HepG2 (cell line): ENCODE measurements around the gene HNRNPAB. TPM values are rescaled to one million over a fixed set of nuclear protein-coding genes. Genes with fewer than 3 reads are reported as not detected.
A peak's percentile ranks its signal among the peaks of the same experiment; 100 is the strongest.

Experiments used
- AKAP8 ChIP-seq: sonication (generic); formaldehyde crosslinking; IDR thresholded peaks from 2 replicates; pipeline ENCODE4 v1.5.1; 2020; ENCODE audit warnings: mild to moderate bottlenecking, missing genetic modification reagents
- CAMTA2 ChIP-seq: sonication (generic); formaldehyde crosslinking; IDR thresholded peaks from 2 replicates; pipeline ENCODE4 v1.4.0; 2020; ENCODE audit warnings: mild to moderate bottlenecking, missing genetic modification reagents, borderline replicate concordance
- ETV6 ChIP-seq: sonication (generic); formaldehyde crosslinking; conservative IDR thresholded peaks from 2 replicates; pipeline ENCODE4 v1.4.0; 2020; ENCODE audit warnings: missing genetic modification reagents
- KDM5A ChIP-seq: fragments of 200-600 bp; sonication (generic); IDR thresholded peaks from 2 replicates; pipeline ENCODE4 v1.7.0; 2018; ENCODE audit warnings: antibody characterized with exemption, mild to moderate bottlenecking, low read length, borderline replicate concordance
- MAZ ChIP-seq, 2 experiments: sonication (generic) in 1 of 2; formaldehyde crosslinking in 1 of 2; IDR thresholded peaks; 2 replicates each; pipeline versions ENCODE4 v1.5.0 to v1.6.1; 2012 to 2020; ENCODE audit warnings: low read depth in 2 of 2, mild to moderate bottlenecking in 2 of 2, borderline replicate concordance in 1 of 2, improper control_type of control experiment in 1 of 2, low read length in 1 of 2, missing genetic modification reagents in 1 of 2, moderate library complexity in 1 of 2
- PCBP2 ChIP-seq: fragments of 200-400 bp; formaldehyde crosslinking; optimal IDR thresholded peaks from 2 replicates; pipeline ENCODE3; 2018; ENCODE audit warnings: low read length, low read depth; ENCODE audit not compliant: poor library complexity, severe bottlenecking
- POLR2AphosphoS5 ChIP-seq: IDR thresholded peaks from 2 replicates; pipeline ENCODE4 v1.6.1; 2012; ENCODE audit warnings: low read depth, low read length
- RBFOX2 ChIP-seq: fragments of 200-400 bp; formaldehyde crosslinking; IDR thresholded peaks from 2 replicates; pipeline ENCODE4 v1.6.1; 2017; ENCODE audit warnings: low read depth, mild to moderate bottlenecking, low read length
- TFDP1 ChIP-seq: IDR thresholded peaks from 2 replicates; pipeline ENCODE4 v1.6.1; 2016; ENCODE audit warnings: missing compliant biosample characterization, missing genetic modification reagents, borderline replicate concordance
- TFDP2 ChIP-seq: sonication (generic); formaldehyde crosslinking; IDR thresholded peaks from 2 replicates; pipeline ENCODE4 v1.4.0; 2020; ENCODE audit warnings: missing genetic modification reagents
- ZFP36 ChIP-seq: fragments of 150-350 bp; IDR thresholded peaks from 2 replicates; pipeline ENCODE4 v1.6.1; 2018; ENCODE audit warnings: borderline replicate concordance, low read length, low read depth; ENCODE audit not compliant: partially characterized antibody
- ZFP37 ChIP-seq: sonication (generic); formaldehyde crosslinking; IDR thresholded peaks from 2 replicates; pipeline ENCODE4 v1.4.0; 2020; ENCODE audit warnings: missing genetic modification reagents, borderline replicate concordance
- ZNF430 ChIP-seq: sonication (generic); formaldehyde crosslinking; IDR thresholded peaks from 2 replicates; pipeline ENCODE4 v1.9.0; 2021; ENCODE audit warnings: mild to moderate bottlenecking, missing genetic modification reagents
- ZNF441 ChIP-seq: sonication (generic); formaldehyde crosslinking; IDR thresholded peaks from 2 replicates; pipeline ENCODE4 v1.7.0; 2021; ENCODE audit warnings: missing genetic modification reagents, borderline replicate concordance
- ZNF660 ChIP-seq: sonication (generic); formaldehyde crosslinking; IDR thresholded peaks from 2 replicates; pipeline ENCODE4 v1.5.1; 2020; ENCODE audit warnings: mild to moderate bottlenecking, low read depth, missing genetic modification reagents, borderline replicate concordance
- ZSCAN25 ChIP-seq: sonication (generic); formaldehyde crosslinking; IDR thresholded peaks from 2 replicates; pipeline ENCODE4 v1.8.0; 2022; ENCODE audit warnings: mild to moderate bottlenecking, missing genetic modification reagents
- polyA plus RNA-seq, 8 experiments: library from polyadenylated mRNA; depleted of rRNA in 3 of 8; stranded (reverse) in 7 of 8; unstranded in 1 of 8; fragments of >200 nt; fragmentation: Illumina TruSeq in 4 of 8; extraction: Trizol in 4 of 8; gene quantifications; 2 replicates each; pipeline versions ENCODE4 v1.2.1 to v1.2.3, GENCODE V29; 2011 to 2016; ENCODE audit warnings: low read depth in 4 of 8, missing spikeins in 1 of 8, mixed read lengths in 1 of 8; ENCODE audit not compliant: insufficient read depth in 1 of 8
- total RNA-seq, 5 experiments: library from RNA; depleted of rRNA; stranded (reverse); fragments of >200 nt; fragmentation: Illumina TruSeq; extraction: Trizol; gene quantifications; 2 replicates each; pipeline ENCODE4 v1.2.3, GENCODE V29; 2016; ENCODE audit warnings: low read depth in 1 of 5
- TF ChIP-seq, protein P1 (sequence below): sonication (generic); formaldehyde crosslinking; IDR thresholded peaks from 2 replicates; pipeline ENCODE4 v1.9.0; 2021; ENCODE audit warnings: missing genetic modification reagents, borderline replicate concordance

Gene HNRNPAB
- total and polyA plus RNA-seq, 2 of the 13 experiments (the other 11 are each of a cell fraction or from before 2014, with no cell fraction given), result 62.6 to 111 TPM

GRCh38 chr5:178204935-178205748 is 809 bp downstream of the HNRNPAB start (continued):
- TF ChIP-seq MAZ (IDR thresholded peaks at IDR 0.05; ENCODE audit: borderline replicate concordance, low read depth, low read length), result peak; percentile 51; the same call in 1 of the 2 replicates
- TF ChIP-seq MAZ (CRISPR knock-in tag; IDR thresholded peaks at IDR 0.05; ENCODE audit: low read depth), result no peak
- TF ChIP-seq ZSCAN25 (CRISPR knock-in tag), result peak; percentile 10; the same call in 1 of the 2 replicates
- 0 out of 2 replicates have a peak, but pooled peaks have one; percentile 24 for TF ChIP-seq ZFP37 (CRISPR knock-in tag)
- peak; percentile 61 for TF ChIP-seq ZNF441 (CRISPR knock-in tag)
- TF ChIP-seq ZFP36, result no peak
- no peak for TF ChIP-seq PCBP2
- TF ChIP-seq KDM5A, result peak; percentile 42; the same call in 1 of the 2 replicates
- TF ChIP-seq TFDP2 (CRISPR knock-in tag), result peak; percentile 75
- peak; percentile 64; the same call in 1 of the 2 replicates for TF ChIP-seq AKAP8 (CRISPR knock-in tag)
- TF ChIP-seq ZNF430 (CRISPR knock-in tag), result 0 out of 2 replicates have a peak, but pooled peaks have one; percentile 9
- TF ChIP-seq ZNF660 (CRISPR knock-in tag), result no peak
- TF ChIP-seq TFDP1 (CRISPR knock-in tag), result peak; percentile 55; the same call in 1 of the 2 replicates
- peak; percentile 80 for TF ChIP-seq RBFOX2
- TF ChIP-seq POLR2AphosphoS5, result peak; percentile 30; the same call in 1 of the 2 replicates
- TF ChIP-seq CAMTA2 (CRISPR knock-in tag), result 0 out of 2 replicates have a peak, but pooled peaks have one; percentile 49
- TF ChIP-seq, protein P1, sequence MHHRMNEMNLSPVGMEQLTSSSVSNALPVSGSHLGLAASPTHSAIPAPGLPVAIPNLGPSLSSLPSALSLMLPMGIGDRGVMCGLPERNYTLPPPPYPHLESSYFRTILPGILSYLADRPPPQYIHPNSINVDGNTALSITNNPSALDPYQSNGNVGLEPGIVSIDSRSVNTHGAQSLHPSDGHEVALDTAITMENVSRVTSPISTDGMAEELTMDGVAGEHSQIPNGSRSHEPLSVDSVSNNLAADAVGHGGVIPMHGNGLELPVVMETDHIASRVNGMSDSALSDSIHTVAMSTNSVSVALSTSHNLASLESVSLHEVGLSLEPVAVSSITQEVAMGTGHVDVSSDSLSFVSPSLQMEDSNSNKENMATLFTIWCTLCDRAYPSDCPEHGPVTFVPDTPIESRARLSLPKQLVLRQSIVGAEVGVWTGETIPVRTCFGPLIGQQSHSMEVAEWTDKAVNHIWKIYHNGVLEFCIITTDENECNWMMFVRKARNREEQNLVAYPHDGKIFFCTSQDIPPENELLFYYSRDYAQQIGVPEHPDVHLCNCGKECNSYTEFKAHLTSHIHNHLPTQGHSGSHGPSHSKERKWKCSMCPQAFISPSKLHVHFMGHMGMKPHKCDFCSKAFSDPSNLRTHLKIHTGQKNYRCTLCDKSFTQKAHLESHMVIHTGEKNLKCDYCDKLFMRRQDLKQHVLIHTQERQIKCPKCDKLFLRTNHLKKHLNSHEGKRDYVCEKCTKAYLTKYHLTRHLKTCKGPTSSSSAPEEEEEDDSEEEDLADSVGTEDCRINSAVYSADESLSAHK (CRISPR knock-in tag), result no peak
- no peak for TF ChIP-seq ETV6
